ENCODE measurements around the gene ZNF593. TPM values are rescaled to one million over a fixed set of nuclear protein-coding genes. Genes with fewer than 3 reads are reported as not detected.
A peak's percentile ranks its signal among the peaks of the same experiment; 100 is the strongest.

ZNF593 gene
- polyA plus RNA-seq, 2 of the 4 experiments (the other 2 are of a cell fraction), result 27.2 to 45.4 TPM

DNA sequence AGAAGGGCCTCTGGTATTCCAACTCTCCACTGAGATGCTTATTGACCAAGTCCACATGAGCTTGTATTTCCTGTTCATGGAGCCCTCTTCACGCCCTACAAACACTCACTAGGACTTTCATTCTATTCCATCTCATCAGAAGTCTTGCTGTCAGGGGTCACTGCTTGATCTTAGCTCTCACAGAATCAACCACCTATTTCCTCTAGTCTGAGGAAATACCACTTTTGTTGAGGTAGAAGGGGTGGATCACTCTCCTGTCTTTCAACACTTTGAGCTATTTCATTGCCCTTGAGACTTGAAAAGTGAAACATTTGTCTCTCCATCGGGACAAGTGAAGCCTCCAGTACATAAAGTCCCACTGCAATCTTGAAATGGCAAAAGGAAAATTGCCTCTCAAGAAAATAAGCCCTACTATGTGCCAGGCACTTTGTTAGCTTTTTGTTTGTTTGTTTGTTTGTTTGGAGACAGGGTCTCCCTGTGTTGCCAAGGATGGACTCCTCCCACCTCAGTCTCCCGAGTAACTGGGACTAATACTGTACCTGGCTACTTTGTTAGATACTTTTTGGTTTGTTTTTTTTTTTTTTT lies 30.6 kb upstream of the ZNF593 start (continued):
- TF ChIP-seq, protein P1, sequence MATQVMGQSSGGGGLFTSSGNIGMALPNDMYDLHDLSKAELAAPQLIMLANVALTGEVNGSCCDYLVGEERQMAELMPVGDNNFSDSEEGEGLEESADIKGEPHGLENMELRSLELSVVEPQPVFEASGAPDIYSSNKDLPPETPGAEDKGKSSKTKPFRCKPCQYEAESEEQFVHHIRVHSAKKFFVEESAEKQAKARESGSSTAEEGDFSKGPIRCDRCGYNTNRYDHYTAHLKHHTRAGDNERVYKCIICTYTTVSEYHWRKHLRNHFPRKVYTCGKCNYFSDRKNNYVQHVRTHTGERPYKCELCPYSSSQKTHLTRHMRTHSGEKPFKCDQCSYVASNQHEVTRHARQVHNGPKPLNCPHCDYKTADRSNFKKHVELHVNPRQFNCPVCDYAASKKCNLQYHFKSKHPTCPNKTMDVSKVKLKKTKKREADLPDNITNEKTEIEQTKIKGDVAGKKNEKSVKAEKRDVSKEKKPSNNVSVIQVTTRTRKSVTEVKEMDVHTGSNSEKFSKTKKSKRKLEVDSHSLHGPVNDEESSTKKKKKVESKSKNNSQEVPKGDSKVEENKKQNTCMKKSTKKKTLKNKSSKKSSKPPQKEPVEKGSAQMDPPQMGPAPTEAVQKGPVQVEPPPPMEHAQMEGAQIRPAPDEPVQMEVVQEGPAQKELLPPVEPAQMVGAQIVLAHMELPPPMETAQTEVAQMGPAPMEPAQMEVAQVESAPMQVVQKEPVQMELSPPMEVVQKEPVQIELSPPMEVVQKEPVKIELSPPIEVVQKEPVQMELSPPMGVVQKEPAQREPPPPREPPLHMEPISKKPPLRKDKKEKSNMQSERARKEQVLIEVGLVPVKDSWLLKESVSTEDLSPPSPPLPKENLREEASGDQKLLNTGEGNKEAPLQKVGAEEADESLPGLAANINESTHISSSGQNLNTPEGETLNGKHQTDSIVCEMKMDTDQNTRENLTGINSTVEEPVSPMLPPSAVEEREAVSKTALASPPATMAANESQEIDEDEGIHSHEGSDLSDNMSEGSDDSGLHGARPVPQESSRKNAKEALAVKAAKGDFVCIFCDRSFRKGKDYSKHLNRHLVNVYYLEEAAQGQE (IDR thresholded peaks at IDR 0.05), result no peak

- no peak for DNase-seq (ENCODE audit: low read depth in 1 of 2, low spot score in 1 of 2)
These were observed 27.5 kb upstream of the ZNF593 start for GRCh38 chr1:26142159-26142558.

DNA sequence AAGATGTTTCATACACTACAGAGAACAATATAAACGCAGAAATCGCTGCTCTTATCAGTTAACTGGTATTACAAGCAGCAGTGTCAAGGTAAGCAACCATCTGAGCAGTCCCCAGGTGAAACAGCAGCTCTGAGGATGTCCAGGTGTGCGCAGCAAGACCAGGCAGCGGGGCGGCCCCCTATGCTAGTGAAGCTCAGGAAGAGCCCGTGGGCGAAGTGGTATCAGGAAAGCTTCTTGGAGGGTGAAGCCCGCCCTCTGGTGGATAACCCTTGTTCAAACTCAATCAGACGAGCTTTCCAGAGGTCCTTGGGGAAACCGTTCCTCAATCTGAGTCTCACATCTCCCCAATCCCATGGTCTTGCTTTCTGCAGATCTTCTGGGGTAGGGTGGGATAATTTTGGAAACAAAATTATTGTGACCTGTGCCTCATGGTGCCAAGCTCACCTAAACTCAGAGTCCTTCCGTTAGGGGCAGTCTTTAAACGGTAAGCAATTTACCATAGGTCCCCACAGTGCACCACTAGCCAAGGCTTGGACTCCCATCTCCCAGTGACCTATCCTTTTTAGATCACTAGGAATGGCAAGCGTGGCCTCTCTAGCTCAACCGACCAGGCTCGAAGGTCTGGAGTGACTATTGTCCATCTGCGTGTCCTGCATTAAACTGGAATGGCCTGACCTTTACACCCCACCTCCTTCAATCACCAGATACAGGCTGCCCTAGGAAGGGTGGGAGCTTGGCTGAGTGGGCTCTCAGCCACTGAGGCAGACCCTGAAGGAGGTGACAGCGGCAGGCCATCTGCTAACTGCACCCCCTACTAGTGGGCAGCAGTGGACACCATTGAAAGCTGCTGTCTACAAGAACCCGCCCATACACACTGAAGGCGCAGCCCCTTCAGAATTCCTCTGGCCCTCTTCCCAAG lies 24.4 kb upstream of the ZNF593 start:
- H3K4me3 ChIP-seq, result no peak overlapping the region
- no peak for FAIRE-seq
- DNase-seq (ENCODE audit: low read depth in 1 of 2, low spot score in 1 of 2), result peak; percentile 67 to 80
- H3K4me1 ChIP-seq, result no peaks in the 10 kb centered on the region
- H3K9me3 ChIP-seq, result no peaks in the 10 kb centered on the region
- peak overlapping the region; percentile 57; the same call in 2 of the 3 replicates for H3K4me2 ChIP-seq
- no peak overlapping the region for H3K27ac ChIP-seq
- 11% methylated on average over 12 of the region's 19 CpGs for WGBS (ENCODE audit: missing lambda C conversion rate)
- ChIA-PET POLR2A (interaction anchor here (0.6 to 1.6 kb wide), 4 partner anchors 22 to 88 kb away, joined by 3 to 8 read pairs (median 8); partner anchors contain the start of genes CEP85 and PDIK1L), CTCF (interaction anchor here (0.7 to 10.3 kb wide), 32 partner anchors 11 to 245 kb away, joined by 3 to 143 read pairs (median 8); partner anchors contain the start of genes CEP85 and FAM110D)
- TF ChIP-seq MYC (IDR thresholded peaks at IDR 0.05; ENCODE audit: borderline replicate concordance, low read length) (no peak), RAD21 (conservative IDR thresholded peaks at IDR 0.05 in 1 of 2, IDR thresholded peaks at IDR 0.05 in 1 of 2) (peak; percentile 82 to 83), SMC3 (IDR thresholded peaks at IDR 0.05) (peak; percentile 86), RCOR1 (IDR thresholded peaks at IDR 0.05; ENCODE audit: low read depth, low read length) (no peak)
- TF ChIP-seq, protein P2, sequence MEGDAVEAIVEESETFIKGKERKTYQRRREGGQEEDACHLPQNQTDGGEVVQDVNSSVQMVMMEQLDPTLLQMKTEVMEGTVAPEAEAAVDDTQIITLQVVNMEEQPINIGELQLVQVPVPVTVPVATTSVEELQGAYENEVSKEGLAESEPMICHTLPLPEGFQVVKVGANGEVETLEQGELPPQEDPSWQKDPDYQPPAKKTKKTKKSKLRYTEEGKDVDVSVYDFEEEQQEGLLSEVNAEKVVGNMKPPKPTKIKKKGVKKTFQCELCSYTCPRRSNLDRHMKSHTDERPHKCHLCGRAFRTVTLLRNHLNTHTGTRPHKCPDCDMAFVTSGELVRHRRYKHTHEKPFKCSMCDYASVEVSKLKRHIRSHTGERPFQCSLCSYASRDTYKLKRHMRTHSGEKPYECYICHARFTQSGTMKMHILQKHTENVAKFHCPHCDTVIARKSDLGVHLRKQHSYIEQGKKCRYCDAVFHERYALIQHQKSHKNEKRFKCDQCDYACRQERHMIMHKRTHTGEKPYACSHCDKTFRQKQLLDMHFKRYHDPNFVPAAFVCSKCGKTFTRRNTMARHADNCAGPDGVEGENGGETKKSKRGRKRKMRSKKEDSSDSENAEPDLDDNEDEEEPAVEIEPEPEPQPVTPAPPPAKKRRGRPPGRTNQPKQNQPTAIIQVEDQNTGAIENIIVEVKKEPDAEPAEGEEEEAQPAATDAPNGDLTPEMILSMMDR (IDR thresholded peaks at IDR 0.05), result peak; percentile 71
- ATAC-seq, result peak; percentile 91 to 99

More at GRCh38 chr1:26142159-26142558, 27.5 kb upstream of the ZNF593 start:
- WGBS (ENCODE audit: missing lambda C conversion rate), result 91% methylated on average over 8 of the region's 8 CpGs
- no peak overlapping the region for H3K27ac ChIP-seq
- POLR2A ChIA-PET, result no interaction called here
- H3K4me3 ChIP-seq, result no peak overlapping the region
- FAIRE-seq, result no peak
- H3K4me1 ChIP-seq, result no peaks in the 10 kb centered on the region
- no peak overlapping the region for H3K4me2 ChIP-seq
- no peak for ATAC-seq
- TF ChIP-seq, protein P3, sequence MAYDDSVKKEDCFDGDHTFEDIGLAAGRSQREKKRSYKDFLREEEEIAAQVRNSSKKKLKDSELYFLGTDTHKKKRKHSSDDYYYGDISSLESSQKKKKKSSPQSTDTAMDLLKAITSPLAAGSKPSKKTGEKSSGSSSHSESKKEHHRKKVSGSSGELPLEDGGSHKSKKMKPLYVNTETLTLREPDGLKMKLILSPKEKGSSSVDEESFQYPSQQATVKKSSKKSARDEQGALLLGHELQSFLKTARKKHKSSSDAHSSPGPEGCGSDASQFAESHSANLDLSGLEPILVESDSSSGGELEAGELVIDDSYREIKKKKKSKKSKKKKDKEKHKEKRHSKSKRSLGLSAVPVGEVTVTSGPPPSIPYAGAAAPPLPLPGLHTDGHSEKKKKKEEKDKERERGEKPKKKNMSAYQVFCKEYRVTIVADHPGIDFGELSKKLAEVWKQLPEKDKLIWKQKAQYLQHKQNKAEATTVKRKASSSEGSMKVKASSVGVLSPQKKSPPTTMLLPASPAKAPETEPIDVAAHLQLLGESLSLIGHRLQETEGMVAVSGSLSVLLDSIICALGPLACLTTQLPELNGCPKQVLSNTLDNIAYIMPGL (CRISPR knock-in tag; IDR thresholded peaks at IDR 0.05; ENCODE audit: borderline replicate concordance), result no peak
- no peak for TF ChIP-seq E2F6 (IDR thresholded peaks at IDR 0.05; ENCODE audit: borderline replicate concordance, low read depth)
- no peak for TF ChIP-seq EP300 (IDR thresholded peaks at IDR 0.05)
- TF ChIP-seq MAFK (IDR thresholded peaks at IDR 0.05; ENCODE audit: partially characterized antibody), result no peak
- TF ChIP-seq ZSCAN20 (CRISPR knock-in tag; IDR thresholded peaks at IDR 0.05), result no peak
- no peak for TF ChIP-seq POLR2AphosphoS2 (conservative IDR thresholded peaks at IDR 0.05; ENCODE audit: low read length)
- TF ChIP-seq BCL3 (IDR thresholded peaks at IDR 0.05), result no peak
- no peak for TF ChIP-seq FOXS1 (CRISPR knock-in tag; IDR thresholded peaks at IDR 0.05)
- H3K9me3 ChIP-seq, result no peaks in the 10 kb centered on the region
- CTCF ChIA-PET, result interaction anchor here (1.0 to 10.3 kb wide), 6 partner anchors 9 to 38 kb away, joined by 3 to 143 read pairs (median 4); partner anchors contain the start of genes FAM110D, PDIK1L and ZNF593
